IPS-20b (cell line): ENCODE data around the gene PSKH1.
A peak's percentile ranks its signal among the peaks of the same experiment; 100 is the strongest.

ENCODE experiments used
- H3K27ac ChIP-seq: one replicate; pipeline ENCODE4 v1.5.1; 2013; ENCODE audit warnings: low read length
- H3K27me3 ChIP-seq: 2 replicates; pipeline ENCODE4 v1.6.1; 2013; ENCODE audit warnings: mild to moderate bottlenecking, low read length, inconsistent platforms; ENCODE audit not compliant: insufficient read depth
- H3K36me3 ChIP-seq: 2 replicates; pipeline ENCODE4 v1.6.1; 2013; ENCODE audit warnings: low read depth, mild to moderate bottlenecking, inconsistent platforms, low read length, moderate library complexity; ENCODE audit not compliant: insufficient read depth
- H3K4me1 ChIP-seq: 2 replicates; pipeline ENCODE4 v1.6.1; 2013; ENCODE audit warnings: mild to moderate bottlenecking, control low read depth, inconsistent platforms, low read length, moderate library complexity; ENCODE audit not compliant: insufficient read depth
- H3K4me3 ChIP-seq: 2 replicates; pipeline ENCODE4 v1.5.1; 2013; ENCODE audit warnings: mild to moderate bottlenecking, low read length, inconsistent platforms
- H3K9ac ChIP-seq: 2 replicates; pipeline ENCODE4 v1.6.1; 2013; ENCODE audit warnings: low read depth, mild to moderate bottlenecking, inconsistent platforms, low read length, moderate library complexity
- H3K9me3 ChIP-seq: 2 replicates; pipeline ENCODE4 v1.6.1; 2013; ENCODE audit warnings: mild to moderate bottlenecking, low read depth, low read length, inconsistent platforms; ENCODE audit not compliant: insufficient read depth

The PSKH1 gene

GRCh38 chr16:67963292-67963661 lies 70.2 kb downstream of the PSKH1 start:
- H3K36me3 ChIP-seq: peaks cover 46% of the 10 kb centered on the region
- H3K4me1 ChIP-seq: peaks cover 25% of the 10 kb centered on the region
- H3K9me3 ChIP-seq: no peaks in the 10 kb centered on the region
- H3K27ac ChIP-seq: no peak overlapping the region
- H3K27me3 ChIP-seq: peaks cover 8% of the 10 kb centered on the region; the same call in 1 of the 2 replicates
- H3K4me3 ChIP-seq: peak overlapping the region; percentile 45; the same call in 1 of the 2 replicates
- peak overlapping the region; percentile 34; the same call in 1 of the 2 replicates for H3K9ac ChIP-seq

GRCh38 chr16:67963662-67964321 lies 70.7 kb downstream of the PSKH1 start:
- peaks cover 25% of the 10 kb centered on the region for H3K4me1 ChIP-seq
- peaks cover 41% of the 10 kb centered on the region for H3K36me3 ChIP-seq
- no peaks in the 10 kb centered on the region for H3K9me3 ChIP-seq
- peak overlapping the region; percentile 34; the same call in 1 of the 2 replicates for H3K9ac ChIP-seq
- peak overlapping the region; percentile 45; the same call in 1 of the 2 replicates for H3K4me3 ChIP-seq
- H3K27ac ChIP-seq: no peak overlapping the region
- peaks cover 8% of the 10 kb centered on the region; the same call in 1 of the 2 replicates for H3K27me3 ChIP-seq

- no peak overlapping the region for H3K27ac ChIP-seq
Observed at GRCh38 chr16:67964477-67965131, 71.5 kb downstream of the PSKH1 start.

GRCh38 chr16:67965668-67966548 lies 72.9 kb downstream of the PSKH1 start:
- Histone ChIP-seq H3K4me3 (peak overlapping the region; percentile 30; the same call in 1 of the 2 replicates), H3K9ac (peak overlapping the region; percentile 59; the same call in 1 of the 2 replicates), H3K9me3 (no peaks in the 10 kb centered on the region), H3K27ac (no peak overlapping the region), H3K36me3 (peaks cover 25% of the 10 kb centered on the region), H3K4me1 (peaks cover 25% of the 10 kb centered on the region), H3K27me3 (peaks cover 8% of the 10 kb centered on the region; the same call in 1 of the 2 replicates)

More at GRCh38 chr16:67964477-67965131, 71.5 kb downstream of the PSKH1 start:
- no peak overlapping the region for H3K4me3 ChIP-seq
- peaks cover 25% of the 10 kb centered on the region for H3K4me1 ChIP-seq
- peaks cover 8% of the 10 kb centered on the region; the same call in 1 of the 2 replicates for H3K27me3 ChIP-seq
- no peaks in the 10 kb centered on the region for H3K9me3 ChIP-seq
- peaks cover 34% of the 10 kb centered on the region for H3K36me3 ChIP-seq
- peak overlapping the region; percentile 34; the same call in 1 of the 2 replicates for H3K9ac ChIP-seq

GRCh38 chr16:67966549-67967182 lies 73.6 kb downstream of the PSKH1 start:
- Histone ChIP-seq H3K4me1 (peaks cover 25% of the 10 kb centered on the region), H3K27me3 (peaks cover 8% of the 10 kb centered on the region; the same call in 1 of the 2 replicates), H3K4me3 (peak overlapping the region; percentile 72; the same call in 1 of the 2 replicates), H3K9me3 (no peaks in the 10 kb centered on the region), H3K9ac (peak overlapping the region; percentile 59; the same call in 1 of the 2 replicates), H3K36me3 (peaks cover 17% of the 10 kb centered on the region), H3K27ac (no peak overlapping the region)

GRCh38 chr16:67967183-67967957 lies 74.3 kb downstream of the PSKH1 start:
- peaks cover 8% of the 10 kb centered on the region; the same call in 1 of the 2 replicates for H3K27me3 ChIP-seq
- H3K4me3 ChIP-seq: peak overlapping the region; percentile 72
- peak overlapping the region; percentile 65; the same call in 1 of the 2 replicates for H3K9ac ChIP-seq
- no peak overlapping the region for H3K27ac ChIP-seq
- no peaks in the 10 kb centered on the region for H3K9me3 ChIP-seq
- H3K36me3 ChIP-seq: peaks cover 11% of the 10 kb centered on the region
- peaks cover 25% of the 10 kb centered on the region for H3K4me1 ChIP-seq

GRCh38 chr16:67967958-67968399 lies 74.9 kb downstream of the PSKH1 start:
- no peak overlapping the region for H3K27ac ChIP-seq
- peak overlapping the region; percentile 65; the same call in 1 of the 2 replicates for H3K9ac ChIP-seq
- H3K9me3 ChIP-seq: no peaks in the 10 kb centered on the region
- peak overlapping the region; percentile 72 for H3K4me3 ChIP-seq
- H3K4me1 ChIP-seq: peaks cover 25% of the 10 kb centered on the region
- H3K36me3 ChIP-seq: peaks cover 5% of the 10 kb centered on the region; the same call in 1 of the 2 replicates
- peaks cover 8% of the 10 kb centered on the region; the same call in 1 of the 2 replicates for H3K27me3 ChIP-seq

GRCh38 chr16:67968400-67969253 lies 75.6 kb downstream of the PSKH1 start, which contains the start of gene SLC12A4:
SLC12A4 (minus strand) TSS chr16:67968637; CDS start chr16:67968553, 84 bp downstream.
- peak within 1 kb of the TSS; percentile 72 for H3K4me3 ChIP-seq
- no peaks in the 10 kb centered on the region for H3K9me3 ChIP-seq
- no peaks in the 10 kb centered on the region for H3K36me3 ChIP-seq
- H3K27me3 ChIP-seq: peaks cover 8% of the 10 kb centered on the region; the same call in 1 of the 2 replicates
- H3K27ac ChIP-seq: no peak within 1 kb of the TSS
- H3K9ac ChIP-seq: peak within 1 kb of the TSS; percentile 65; the same call in 1 of the 2 replicates
- H3K4me1 ChIP-seq: peaks cover 22% of the 10 kb centered on the region

GRCh38 chr16:67969254-67970039 lies 76.4 kb downstream of the PSKH1 start:
- Histone ChIP-seq H3K4me3 (peak overlapping the region; percentile 72; the same call in 1 of the 2 replicates), H3K36me3 (no peaks in the 10 kb centered on the region), H3K4me1 (peaks cover 18% of the 10 kb centered on the region), H3K9ac (peak overlapping the region; percentile 45; the same call in 1 of the 2 replicates), H3K27me3 (peaks cover 8% of the 10 kb centered on the region; the same call in 1 of the 2 replicates), H3K9me3 (no peaks in the 10 kb centered on the region), H3K27ac (no peak overlapping the region)
